GM19467 (cell line): ENCODE data around the gene VSTM2B.

Source experiments
- ATAC-seq: cut with Tn5 transposase; IDR thresholded peaks from one replicate; pipeline ENCODE4 v1.9.1; 2021; ENCODE audit warnings: mild to moderate bottlenecking, moderate library complexity; ENCODE audit not compliant: unreplicated experiment

The VSTM2B gene

DNA sequence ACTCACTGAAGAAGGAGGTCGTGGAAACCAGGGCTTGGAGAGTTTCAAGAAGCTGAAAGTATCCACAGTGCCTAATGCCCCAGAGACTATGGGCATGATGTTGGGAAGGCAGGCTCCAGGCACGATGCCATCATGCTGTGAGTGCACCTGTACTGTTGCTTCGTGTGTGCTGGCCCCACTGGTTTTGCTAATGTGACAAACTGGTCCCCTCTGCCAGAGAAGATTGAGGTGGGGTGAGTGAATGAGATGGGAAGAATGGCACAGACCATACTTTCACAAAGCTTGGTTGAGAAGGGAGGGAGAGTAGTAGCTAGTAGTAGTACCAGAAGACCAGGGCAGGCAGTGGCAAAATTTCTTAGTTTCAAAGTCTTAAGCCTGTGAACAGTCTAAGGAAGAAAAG, 61.3 kb downstream of the VSTM2B start:
- no peak for ATAC-seq

DNA sequence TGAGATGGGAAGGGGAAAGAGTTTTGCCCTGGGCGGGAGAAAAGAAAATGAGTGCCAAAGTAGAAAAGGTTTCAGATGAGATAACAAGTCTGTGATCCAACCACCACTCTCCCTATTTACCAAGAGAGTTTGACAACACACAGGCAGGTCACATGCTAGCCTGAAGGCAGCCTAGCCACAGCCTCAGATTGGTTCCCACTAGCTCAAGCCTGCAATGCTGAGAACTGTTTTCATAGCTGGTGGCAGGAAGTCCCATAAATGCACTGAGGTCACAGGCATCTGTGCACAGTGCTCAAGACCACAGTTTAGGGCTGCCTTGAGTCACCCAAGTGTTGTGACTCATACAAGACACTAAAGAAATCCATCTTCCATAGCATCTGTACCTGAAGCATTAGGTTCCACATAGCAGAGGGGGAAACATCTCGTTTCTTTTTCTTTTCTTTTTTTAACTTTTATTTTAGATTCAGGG, 61.8 kb downstream of the VSTM2B start:
- no peak for ATAC-seq

GRCh38 chr19:29588095-29588494, 62.3 kb downstream of the VSTM2B start:
- no peak for ATAC-seq

DNA sequence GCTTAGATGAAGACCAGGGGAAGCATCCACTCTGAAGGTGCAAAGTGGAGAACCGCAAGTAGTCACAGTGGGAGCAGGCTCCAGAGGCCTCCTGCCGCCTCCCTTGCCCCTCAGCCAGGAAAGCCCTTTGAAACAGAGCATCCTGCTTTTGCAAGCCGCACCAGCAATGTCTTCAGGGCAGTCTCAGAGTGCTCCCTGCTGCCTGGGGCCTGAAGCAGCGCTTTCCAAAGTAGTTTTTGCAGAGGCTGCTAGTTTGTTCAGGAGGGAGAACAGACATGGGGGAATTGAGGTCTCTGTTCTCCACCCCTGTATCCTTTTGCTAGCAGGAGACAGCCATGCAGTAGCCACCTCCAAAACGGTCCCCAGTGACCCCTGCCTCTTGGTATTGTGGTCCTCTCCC, 64.5 kb downstream of the VSTM2B start:
- no peak for ATAC-seq

GRCh38 chr19:29591670-29592069, 65.9 kb downstream of the VSTM2B start:
- no peak for ATAC-seq

- no peak for ATAC-seq
These were observed 68.1 kb downstream of the VSTM2B start for GRCh38 chr19:29593869-29594268.

GRCh38 chr19:29596080-29596727, 70.4 kb downstream of the VSTM2B start:
- ATAC-seq, result no peak

DNA sequence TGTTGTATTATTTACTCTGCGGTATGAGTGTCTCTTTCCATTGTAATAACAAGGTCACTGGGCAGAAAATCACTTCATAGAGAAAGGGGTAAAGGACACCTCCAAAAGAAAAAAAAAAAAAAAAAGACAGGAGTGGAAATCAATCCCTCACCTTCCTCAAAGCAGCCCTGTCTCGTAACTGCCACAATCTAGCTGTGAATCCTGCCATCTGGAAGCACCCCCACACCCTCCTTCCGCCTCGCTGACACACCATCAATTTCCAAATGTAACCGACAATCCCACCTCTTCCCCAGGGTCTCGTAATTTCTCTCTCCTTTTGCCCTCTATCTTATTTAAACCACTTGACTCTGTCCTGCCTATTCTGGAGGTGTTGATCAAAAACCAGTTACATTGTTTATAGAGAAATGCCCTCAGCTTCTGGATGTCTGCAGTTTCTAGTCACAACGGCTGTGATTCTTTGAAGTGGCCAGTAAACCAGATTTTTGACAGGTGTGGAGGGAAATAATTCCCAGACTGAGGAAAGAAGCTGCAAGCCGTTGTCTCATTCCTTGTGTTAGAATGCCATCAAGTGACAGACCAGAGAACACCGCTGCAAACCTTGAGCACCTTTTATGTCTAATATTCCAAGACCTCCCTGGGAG, 71.2 kb downstream of the VSTM2B start:
- no peak for ATAC-seq

DNA sequence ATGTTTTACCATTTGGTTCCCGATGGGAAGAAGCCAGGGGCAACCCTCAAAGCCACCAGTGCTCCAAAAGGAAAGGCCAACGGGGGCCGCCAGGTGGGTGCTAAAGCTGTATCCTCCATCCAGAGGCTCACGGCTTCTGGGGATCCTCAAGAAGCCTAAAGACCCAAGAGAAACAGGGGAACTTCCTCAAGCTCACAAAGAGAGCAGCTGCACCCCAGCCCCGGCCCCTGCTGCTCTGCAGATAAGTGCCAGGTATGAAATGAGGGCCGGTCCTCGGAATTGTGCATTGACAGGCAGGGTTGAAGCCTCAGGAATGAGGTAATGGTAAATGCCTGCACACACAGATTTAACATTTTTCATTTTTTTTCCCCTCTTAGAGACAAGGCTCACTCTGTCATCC, 72.2 kb downstream of the VSTM2B start:
- no peak for ATAC-seq

DNA sequence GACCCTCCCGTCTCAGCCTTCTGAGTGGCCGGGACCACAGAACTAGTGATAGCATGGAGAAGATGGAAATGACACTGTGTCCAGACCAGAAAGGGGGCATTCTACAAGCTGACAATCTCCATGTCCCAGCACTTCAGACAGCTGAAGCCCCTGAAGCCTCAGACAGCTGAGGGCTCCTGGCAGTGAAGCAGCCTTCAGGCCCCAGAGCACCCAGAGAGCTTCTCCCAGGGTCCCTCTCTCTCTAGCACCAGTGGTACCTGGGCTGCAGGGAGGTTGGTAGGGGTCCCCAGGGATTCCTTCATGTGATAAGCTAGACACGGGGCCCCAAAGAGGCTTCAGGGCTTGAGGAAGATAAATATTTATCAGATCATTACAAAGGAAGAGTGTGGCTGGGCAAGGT, 72.7 kb downstream of the VSTM2B start:
- ATAC-seq, result no peak

GRCh38 chr19:29603308-29603707, 77.5 kb downstream of the VSTM2B start:
- ATAC-seq, result no peak

GRCh38 chr19:29605653-29606419, 80.0 kb downstream of the VSTM2B start, which contains the start of gene POP4:
Gene POP4, plus strand, starts transcription at chr19:29606283. Its CDS starts 36 bp downstream, at chr19:29606319.
- ATAC-seq, result peak; percentile 64

DNA sequence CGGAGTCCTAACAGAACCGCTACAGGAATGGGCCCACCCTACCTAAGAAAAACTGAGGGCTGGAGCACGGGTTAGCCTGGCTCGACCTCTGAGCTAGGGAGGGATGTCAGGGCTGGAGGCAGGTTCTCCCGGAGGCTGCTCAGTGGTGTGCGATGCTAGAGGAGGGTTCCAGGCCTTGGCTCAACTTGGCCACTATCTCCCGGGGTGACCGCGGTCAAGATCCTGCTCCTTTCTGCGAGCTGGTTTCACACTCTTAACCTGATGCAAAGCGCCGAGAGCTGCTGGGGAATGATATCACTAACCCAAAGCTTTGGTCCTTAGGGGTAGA, 80.6 kb downstream of the VSTM2B start:
- ATAC-seq, result peak; percentile 1

- ATAC-seq, result no peak
These were observed 83.8 kb downstream of the VSTM2B start for GRCh38 chr19:29609636-29610035.

DNA sequence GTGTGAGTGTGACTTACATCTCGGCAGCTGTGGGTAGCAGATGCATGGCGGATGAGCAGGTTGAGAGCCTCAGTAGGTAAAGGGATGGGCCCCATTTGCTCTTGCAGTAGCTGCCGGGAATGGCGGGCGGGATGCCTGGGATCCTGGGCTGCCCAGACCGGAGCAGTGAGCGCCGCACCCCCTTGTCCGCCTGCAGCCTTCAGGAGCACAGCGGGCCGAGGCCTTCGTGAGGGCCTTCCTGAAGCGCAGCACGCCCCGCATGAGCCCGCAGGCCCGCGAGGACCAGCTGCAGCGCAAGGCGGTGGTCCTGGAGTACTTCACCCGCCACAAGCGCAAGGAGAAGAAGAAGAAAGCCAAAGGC, 84.4 kb downstream of the VSTM2B start:
- ATAC-seq, result no peak

- ATAC-seq, result peak; percentile 70
These were observed 84.9 kb downstream of the VSTM2B start for GRCh38 chr19:29610574-29611271.

DNA sequence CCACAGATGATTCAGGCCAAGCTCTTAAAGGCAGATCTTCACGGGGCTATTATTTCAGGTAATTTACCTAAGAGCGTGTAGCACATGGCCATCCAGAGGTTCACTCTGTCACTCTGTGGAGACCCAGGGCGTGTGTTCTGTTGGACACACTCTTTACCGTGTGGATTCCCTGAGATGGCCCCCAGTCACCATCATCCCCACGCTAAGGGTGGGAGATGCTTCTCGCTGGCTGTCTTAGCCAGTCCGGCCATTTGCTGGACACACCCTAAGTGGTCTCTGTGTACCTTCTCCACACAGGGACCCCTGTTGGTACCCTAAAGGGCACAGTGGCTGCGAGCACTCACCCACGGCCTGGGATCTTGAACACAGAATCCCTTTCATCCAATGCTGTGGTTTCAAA, 86.3 kb downstream of the VSTM2B start:
- ATAC-seq, result no peak

DNA sequence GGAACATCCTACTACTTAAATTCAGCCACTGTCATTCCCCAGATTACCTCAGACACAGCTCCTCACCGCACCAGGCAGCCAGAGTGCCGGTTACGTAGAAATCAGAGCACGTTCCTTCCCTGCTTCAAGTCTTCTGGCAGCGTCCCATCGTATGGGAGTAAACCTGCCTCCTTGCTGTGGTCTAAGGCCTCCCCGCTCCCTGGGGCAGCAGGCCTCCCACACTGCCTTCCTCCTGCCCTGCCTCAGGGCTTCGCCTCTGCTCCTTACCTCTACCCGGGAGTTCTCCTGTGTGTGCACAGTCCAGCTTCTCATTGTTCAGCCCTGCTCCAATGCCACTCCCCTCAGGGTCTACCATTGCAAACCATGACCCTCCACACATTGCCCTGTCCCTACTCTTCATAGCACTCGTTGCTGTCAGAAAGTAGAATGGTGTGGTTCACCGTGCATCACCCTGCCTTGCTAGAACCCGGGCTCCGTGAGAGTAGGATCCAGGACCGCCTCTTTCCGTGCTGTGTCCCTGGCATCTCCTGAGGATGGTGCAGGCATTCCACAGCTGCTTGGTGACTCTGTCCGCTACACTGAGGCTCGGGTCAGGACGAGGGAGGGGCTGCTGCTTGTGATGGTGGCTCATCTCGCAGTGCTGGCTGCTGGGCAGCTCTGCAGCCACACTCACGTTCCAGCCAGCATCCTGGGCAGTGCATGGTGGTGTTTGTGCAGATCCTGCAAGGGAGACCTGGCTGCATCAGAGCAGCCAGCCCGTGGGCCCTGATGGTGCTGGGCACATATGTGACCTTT, 87.2 kb downstream of the VSTM2B start:
- no peak for ATAC-seq

DNA sequence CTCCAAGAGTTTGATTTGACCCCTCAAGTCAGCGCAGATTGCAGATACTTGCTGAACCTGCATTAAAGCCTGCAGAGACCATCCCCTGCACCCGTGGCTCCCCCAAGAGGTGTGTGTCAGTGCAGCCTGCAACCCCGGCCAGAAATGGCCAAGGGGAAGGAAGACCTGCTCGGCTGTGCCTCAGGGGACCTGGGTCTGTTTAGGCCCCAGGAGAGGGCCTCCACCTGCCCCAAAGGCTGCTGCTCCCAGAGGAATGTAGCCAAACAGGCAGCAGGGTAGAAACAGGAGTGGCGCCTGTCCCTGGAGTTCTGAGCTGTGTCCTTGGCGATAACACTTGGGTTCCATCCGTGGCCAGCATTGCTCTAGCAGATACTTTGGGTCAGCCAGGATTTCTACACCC, 88.3 kb downstream of the VSTM2B start:
- no peak for ATAC-seq
